ENCODE data around the gene NREP.

- TF ChIP-seq, protein P1, sequence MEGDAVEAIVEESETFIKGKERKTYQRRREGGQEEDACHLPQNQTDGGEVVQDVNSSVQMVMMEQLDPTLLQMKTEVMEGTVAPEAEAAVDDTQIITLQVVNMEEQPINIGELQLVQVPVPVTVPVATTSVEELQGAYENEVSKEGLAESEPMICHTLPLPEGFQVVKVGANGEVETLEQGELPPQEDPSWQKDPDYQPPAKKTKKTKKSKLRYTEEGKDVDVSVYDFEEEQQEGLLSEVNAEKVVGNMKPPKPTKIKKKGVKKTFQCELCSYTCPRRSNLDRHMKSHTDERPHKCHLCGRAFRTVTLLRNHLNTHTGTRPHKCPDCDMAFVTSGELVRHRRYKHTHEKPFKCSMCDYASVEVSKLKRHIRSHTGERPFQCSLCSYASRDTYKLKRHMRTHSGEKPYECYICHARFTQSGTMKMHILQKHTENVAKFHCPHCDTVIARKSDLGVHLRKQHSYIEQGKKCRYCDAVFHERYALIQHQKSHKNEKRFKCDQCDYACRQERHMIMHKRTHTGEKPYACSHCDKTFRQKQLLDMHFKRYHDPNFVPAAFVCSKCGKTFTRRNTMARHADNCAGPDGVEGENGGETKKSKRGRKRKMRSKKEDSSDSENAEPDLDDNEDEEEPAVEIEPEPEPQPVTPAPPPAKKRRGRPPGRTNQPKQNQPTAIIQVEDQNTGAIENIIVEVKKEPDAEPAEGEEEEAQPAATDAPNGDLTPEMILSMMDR (conservative IDR thresholded peaks at IDR 0.05) = no peak
- TF ChIP-seq EZH2 (IDR thresholded peaks at IDR 0.05; ENCODE audit: low read depth) = no peak
Measured at GRCh38 chr5:111747337-111747736, 9.7 kb downstream of the NREP start.
